ENCODE measurements around the gene GASK1A.

The GASK1A gene

DNA sequence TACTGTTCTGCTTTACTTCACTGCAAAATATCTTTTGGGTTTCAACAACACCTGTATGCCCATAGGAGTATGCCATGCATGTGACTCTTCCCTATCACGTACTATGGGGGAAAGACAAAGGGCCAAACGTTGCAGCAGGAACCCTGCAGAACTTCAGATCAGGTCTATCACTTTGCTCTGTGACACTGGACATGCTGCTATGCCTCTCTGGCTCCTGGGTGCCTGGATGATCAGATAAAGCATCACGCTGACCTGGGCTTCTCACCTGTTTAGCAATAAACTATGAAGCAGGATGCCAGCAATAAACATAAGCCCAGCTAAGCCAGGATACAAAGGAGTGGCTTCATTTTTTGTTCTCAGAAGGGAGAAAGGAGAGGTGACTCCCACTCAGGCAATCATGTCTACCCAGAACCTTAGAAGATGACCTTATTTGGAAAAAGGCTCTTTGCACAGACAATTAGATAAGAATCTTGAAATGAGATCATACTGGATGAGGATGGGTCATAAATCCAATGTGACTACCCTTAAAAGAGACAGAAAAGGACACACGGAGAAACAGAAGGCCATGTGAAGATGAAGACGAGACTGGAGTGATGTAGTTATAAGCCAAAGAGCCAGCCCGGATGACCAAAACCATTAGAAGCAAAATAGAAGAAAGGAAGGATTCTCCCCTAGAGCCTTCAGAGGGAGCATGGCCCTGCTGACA, 107.5 kb downstream of the GASK1A start:
- no peak for DNase-seq (ENCODE audit: low read depth, low spot score)

DNA sequence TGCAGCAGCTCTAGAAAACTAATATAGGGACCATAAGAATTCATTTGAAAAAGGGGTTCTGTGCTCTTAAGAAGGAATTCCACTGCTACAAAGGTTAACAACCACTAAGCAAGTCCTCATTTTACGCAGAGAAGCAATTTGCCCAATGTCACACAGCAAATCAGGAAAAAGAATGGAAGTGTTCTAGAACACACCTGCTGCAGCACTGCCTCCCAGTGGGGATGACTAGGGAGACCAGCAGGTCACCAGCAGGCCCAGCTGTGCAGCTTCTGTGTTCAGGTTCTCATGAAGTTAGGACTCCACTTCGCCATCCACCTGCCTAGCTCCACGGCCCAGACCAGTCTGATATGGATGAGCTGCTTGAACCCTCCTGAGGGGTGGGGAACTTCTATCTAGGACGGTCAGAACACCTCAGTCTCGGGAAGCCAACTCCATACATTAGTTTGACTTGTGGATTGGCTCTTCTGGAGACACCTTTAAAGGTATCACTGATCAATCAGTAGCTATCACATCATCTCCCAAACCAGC, 108.2 kb downstream of the GASK1A start:
- DNase-seq (ENCODE audit: low read depth, low spot score): no peak

DNA sequence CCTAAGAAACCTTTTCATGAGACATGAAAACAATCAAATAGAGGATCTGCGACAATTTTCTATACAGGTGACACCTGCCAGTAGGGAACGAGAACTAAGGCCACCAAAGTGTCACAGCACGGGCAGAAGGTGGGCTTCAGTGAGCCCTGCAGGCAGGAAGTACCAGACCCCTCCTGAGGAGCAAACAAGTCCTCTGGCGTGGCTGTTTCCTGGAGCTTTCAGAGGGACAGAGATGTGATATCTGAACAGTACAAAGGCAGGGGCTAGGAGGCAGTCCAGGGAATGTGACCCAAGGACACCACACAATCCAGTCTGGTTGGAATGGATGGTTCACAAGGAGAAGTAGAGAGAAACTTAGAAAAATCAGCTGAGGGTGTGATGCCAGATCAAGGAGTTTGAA, 110.0 kb downstream of the GASK1A start:
- DNase-seq (ENCODE audit: low read depth, low spot score): no peak

DNA sequence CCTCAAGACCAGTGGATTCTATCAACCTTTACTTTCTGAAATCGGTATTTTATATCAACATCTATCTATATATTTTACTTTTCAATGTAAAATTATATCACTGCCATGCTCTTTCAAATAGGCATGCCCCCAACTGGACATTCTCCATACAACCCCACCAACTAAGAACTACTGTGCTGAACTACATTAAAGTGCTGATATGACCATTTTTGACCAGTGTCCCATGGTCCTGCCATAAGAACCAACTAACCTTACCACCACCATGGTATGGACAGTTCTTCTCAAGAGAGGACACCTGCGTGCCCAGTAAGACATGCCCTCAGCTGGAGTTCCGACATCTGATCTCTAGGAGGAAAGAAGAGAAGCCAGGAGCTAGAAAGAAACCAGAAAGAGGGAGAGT, 111.1 kb downstream of the GASK1A start:
- no peak for DNase-seq (ENCODE audit: low read depth, low spot score)

DNA sequence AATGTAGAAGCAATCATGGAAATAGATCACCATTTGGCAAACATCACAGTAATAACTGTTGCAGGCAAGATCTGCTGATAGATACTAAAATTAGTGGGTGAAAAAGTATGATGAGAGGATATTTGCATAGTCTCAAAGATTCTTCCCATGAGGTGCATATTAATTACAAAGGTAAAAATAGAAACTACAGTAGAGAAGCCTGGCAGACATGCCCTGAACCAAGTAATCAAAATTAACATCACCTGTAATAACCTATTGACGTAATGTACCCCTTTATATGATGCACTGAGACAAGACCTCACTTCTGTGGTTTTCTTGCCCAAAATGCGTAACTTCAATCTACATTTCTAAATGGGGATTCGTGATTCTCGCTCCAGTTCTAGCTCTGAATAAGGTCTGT, 112.4 kb downstream of the GASK1A start:
- DNase-seq (ENCODE audit: low read depth, low spot score): no peak

DNA sequence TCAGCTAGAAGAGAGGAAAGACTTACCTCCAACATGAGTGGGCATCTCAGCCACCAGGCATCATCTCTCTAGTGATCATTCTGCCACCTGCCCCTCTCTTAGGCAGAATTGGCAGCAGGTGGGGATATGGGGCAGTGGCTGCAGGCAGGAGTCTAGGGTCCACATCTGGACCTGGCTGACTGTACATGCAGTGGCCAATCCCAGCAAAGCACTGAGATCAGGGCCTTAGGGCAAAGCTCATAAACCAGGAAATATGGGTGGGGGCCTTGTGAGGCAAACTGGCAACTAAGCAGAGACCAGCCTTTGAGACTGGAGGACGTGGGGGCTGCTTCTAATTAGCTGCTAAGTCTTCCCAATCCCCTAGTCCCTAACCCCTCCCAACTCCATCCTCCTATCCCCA, 113.9 kb downstream of the GASK1A start:
- DNase-seq (ENCODE audit: low read depth, low spot score): no peak

DNA sequence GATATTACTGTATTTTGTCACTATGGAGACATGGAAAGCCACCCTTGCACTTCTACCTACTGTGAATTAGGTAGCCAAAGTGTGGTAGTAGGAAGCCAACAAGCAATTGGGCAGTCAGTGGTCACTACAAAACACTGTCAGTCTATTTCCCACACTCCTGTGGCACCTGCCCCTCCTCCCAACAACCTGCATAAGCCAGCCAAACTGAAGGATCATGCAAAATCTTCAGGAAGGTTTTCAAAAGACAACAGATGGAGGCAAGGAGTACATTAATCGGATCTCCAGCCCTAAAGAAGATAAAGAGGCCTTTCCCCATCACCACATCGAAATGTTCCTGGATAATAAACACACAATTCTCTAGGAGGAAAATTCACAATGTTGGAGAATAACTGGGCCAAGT, 114.9 kb downstream of the GASK1A start:
- no peak for DNase-seq (ENCODE audit: low read depth, low spot score)

DNA sequence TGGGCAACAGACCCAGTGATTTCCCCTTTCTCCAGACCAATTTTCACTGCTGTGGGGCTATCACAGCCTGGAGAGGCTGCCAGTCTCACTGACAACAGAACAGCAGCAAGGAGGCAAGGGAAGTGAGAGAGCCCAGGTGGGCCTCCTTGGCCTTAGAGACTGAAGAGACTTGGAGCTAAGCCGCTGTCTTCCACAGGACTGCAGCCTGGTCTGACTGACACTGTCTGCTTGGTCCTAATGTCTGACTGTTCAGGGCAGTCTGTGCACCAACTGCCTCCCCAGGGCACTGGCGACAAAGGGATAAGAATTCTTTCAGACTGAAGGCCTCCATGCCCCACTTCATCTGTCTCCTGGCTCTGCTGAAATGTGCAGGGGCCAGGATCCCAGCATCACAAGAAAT, 115.3 kb downstream of the GASK1A start:
- no peak for DNase-seq (ENCODE audit: low read depth, low spot score)

DNA sequence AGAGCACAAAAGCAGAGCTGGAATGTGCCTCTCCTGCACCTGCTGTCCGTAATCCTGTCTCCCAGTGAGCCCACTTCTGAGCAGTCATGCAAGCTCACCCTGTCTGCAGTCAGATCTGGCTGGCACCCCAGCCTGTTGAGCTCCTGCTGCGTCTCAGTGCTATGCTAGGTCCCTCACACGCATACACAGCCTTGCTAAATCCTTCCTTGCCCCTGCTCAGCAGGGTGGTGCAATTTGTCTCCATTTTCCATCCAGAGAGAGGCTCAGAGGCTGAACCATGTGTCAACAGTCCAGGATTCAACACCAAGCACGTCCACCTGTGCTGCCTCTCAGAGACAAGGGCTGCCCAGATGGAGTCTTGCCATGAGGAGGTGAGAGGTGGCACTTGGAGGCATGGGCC, 115.7 kb downstream of the GASK1A start:
- DNase-seq (ENCODE audit: low read depth, low spot score): no peak

DNA sequence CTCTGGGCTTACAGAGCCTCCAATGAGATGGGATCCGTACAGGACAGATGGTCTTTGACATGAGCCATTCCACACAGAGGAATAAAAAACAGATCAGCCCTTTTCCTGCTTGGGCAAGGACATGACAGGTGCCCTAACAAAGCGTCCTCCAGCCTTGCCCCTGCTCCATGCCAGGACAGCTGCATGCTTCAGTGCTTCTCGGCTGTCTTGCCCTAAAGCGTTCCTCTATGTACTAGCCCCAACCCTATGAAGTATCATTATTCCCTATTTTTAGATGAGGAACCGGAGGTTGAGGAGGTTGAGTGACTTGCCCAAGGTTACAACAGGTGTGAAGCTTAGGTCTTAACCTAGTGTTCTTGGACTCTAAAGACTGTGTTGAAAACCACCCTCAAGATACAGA, 116.3 kb downstream of the GASK1A start:
- no peak for DNase-seq (ENCODE audit: low read depth, low spot score)

DNA sequence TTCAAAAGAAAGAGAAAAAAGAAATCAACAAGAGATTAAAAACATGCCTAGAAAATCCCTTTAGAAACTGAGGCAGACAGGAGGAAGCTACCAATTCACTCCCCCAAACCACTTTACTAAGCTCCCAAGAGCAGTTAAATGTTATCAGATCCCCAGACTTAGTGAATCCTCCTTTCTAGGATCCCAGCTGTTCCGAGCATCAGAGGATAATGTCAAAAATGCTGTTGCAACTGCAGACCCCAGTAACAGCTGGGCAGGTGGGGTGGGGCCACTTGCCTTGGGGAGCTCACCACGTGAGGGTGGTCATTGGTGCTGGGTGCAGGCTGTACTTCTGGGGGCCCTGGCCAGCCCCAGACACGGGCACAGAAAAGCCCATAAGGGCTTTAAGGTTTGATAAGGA, 117.7 kb downstream of the GASK1A start:
- DNase-seq (ENCODE audit: low read depth, low spot score): no peak

DNA sequence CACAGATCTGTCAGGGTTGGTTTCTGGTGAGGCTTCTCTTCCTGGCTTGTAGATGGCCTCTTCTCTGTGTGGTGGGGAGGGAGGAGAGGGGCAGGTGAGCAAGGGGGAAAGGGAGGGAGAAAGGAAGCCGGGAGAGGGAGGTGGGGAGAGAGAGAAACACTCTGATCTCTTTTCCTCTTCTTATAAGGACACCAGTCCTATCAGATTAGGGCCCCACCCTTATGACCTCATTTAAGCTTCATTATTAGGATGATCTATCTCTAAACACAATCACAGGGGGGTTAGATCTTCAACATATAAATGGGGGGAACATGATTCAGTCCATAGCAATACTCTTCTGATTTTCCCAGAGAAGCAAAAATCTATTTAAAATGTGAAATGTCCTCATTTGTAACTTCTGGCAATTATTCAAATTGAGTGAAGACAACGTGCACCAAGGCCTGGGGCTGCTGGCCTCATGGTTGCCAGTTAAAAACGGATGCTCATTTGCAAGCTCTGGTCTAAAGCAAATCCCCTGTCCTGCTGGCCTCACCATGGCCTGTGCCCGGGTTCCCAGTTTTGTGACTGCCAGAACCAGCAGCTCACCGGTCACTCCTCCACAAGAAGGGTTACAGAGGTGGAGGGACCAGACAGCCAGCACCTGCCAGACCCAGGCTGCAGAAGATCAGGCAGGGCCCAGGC, 118.4 kb downstream of the GASK1A start:
- DNase-seq (ENCODE audit: low read depth, low spot score): no peak

DNA sequence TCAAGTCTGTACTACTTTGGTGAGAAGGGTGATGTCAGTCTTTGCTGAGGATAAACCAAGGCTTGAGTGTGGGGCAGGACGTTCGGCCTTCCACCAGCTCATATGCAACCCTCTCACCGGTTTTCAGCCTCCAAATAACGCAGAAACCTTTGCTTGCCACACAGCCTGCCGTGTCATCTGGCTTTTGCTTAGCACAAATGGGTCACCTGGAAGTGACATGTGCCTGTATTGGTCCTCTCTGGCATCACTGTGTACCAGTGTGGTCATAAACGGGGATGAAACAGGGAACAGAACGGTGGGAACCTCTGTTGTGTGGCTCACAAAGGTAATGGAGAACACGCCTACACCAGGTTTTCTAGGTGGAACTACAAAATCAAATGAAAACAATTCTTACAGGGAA, 119.7 kb downstream of the GASK1A start:
- no peak for DNase-seq (ENCODE audit: low read depth, low spot score)

DNA sequence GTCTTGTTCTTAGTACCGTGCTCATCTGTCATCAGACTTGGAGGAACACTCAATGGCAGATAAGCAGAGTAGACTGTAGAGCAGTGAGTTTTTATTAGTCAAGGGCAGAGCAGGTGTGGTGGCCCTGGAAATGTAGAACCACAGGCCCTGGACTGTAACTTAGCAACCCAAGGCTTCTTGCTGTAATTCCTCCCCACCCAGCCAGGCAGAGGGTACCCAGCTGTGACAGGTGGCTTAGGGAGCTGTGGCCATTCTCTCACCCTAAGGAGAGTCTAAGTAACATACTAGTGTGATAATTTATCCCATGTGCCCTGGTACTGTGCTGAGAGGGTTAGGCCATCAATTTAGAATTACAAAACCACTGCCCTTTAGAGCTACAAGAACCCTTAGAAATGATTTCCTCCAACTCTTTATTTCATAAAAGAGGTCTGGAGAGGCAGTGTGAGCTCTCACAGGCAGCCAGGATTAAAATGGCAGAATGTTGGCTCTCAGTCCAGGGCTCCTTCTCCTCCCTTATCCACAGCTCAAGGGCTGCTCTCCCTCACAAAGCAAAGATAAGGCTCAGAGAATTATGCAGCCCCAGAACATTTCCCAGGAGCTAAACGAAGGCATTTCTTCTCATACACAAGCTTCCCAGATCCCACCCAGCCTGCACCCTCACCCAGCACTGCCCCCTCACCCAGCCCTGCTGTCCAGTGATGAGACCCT, 123.8 kb downstream of the GASK1A start:
- DNase-seq (ENCODE audit: low read depth, low spot score): no peak

DNA sequence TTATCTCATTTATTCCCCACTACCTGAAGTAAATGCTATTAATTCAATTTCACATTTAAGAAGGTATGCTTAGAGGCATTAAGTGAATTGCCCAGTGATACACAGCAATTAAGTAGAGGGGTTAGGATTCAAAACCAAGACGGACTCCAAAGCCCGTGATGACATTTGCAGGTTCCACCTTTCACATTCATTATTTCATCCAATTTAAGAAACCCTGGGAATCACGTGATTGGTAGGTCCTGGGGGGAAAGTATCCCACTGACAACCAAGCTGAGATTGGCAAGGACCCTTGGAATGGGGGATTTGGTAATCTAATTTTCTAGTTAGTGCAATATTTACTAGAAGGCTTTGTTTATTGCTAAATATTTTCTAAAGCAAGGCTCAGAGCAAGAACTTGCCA, 124.9 kb downstream of the GASK1A start:
- DNase-seq (ENCODE audit: low read depth, low spot score): no peak

DNA sequence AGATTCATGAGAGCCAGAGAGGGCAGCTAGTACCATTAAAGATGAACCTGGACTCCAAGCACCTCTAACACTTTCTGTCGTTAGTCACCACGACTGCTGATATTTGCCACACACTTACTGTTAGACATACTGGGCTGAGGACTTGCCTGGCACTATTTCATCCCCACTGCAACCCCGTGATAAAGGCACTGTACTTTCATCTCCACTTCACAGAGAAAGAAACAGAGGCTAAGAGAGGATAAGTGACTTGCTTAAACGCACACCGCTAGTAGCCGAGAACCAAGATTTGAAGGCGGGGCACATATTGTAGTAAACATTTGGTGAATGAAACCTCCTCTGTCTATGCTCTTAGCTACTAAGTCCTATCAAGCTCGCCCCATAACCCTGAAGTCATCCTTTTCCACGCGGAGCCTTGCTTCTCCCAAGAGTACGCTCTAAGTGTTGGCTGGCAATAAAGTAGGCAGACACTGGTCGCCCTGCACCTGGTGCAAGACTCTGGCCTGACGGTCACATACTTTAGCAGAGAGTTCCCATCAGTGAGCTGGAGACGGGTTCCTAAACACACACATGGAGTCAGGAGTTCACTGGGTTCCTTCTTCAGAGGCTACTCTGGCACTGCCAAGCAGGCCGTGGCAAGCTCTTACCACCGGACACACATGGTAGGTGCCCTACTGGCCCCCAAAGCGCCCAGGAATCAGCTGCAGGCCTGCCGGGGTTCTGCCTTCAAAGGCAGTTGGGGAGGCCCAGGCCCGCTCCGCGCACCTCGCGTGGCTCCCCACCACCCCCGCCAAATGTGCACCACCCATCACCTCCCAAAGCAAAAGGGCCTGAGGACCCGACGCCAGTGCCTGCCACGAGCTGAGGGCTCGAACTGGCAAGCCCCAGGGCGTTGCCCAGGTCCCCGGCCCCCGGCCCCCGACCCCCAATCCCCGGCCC, 125.8 kb downstream of the GASK1A start:
- no peak for DNase-seq (ENCODE audit: low read depth, low spot score)

DNA sequence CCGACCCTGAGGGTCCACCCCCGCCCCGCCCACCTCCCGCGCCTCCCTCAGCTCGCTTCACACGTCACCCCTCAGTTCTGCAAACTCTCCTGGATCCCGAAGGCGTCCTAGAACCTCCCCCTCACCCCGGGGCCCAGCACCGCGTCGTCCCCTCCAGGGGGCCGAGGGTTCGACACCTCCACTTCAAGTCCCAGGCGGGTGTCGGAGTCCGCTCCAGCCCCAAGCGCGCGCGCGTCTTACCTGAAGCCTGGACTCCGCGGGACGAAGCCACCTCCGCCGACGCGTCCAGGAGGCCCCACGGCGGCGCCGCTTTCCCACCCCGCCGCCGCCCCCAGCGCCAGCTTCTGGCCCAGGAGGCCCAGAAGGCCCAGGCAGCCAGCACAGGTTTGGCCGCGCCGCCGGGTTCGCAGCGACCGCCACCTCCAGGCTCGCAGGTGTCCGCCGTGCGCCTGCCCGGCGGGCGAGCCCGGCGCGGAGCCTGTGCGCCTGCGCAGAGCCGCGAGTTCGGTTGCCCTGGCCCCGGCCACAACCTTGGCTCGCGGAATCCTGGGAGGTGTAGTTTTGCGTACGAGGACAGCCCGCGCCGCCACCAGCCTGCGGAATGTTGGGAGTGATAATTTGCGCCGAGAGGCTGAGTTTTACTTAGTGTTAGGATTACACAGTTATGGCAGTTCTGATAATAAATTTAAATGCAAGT, 126.6 kb downstream of the GASK1A start, which contains the start of gene POMGNT2:
POMGNT2 (minus strand) TSS at position 484 of the 697 bp plus-strand sequence. CDS start 24,648 bp downstream, outside the sequence.
- peak; percentile 12 for DNase-seq (ENCODE audit: low read depth, low spot score)

DNA sequence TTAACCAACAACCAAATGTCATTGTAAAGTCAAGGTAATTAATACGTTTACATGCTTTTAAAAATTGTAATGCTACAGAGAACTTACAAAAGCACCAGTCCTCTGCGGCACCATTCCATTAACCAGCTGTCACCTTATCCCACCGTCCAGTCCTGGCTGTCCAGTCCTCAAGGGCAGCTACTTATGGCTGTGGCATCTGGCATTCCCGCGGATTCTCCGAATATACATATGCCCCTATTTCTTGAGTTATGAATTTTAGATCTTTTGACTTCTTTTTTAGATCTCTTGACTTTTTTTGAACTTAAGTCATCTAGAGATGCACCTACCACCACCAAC, 127.2 kb downstream of the GASK1A start:
- no peak for DNase-seq (ENCODE audit: low read depth, low spot score)
